Epidermal melanocyte (primary cell): Measurements from ENCODE around the gene TDRD5.

Experiments
- DNase-seq: peaks from one replicate; pipeline ENCODE4 v3.0.0; 2011; ENCODE audit warnings: low spot score; ENCODE audit not compliant: insufficient read length

TDRD5 gene

GRCh38 chr1:179591592-179592580 lies at the start of gene TDRD5:
Gene TDRD5, plus strand, starts transcription at chr1:179591832. Its CDS starts 784 bp downstream, at chr1:179592616.
- no peak for DNase-seq

- DNase-seq: no peak
These were observed 46.3 kb upstream of the TDRD5 start for GRCh38 chr1:179545321-179545720.

GRCh38 chr1:179547021-179547535 lies 44.6 kb upstream of the TDRD5 start:
- no peak for DNase-seq

GRCh38 chr1:179548666-179549367 lies 42.8 kb upstream of the TDRD5 start:
- no peak for DNase-seq

- no peak for DNase-seq
These were observed 42.3 kb upstream of the TDRD5 start for GRCh38 chr1:179549368-179549700.

GRCh38 chr1:179550746-179551682 lies 40.6 kb upstream of the TDRD5 start:
- DNase-seq: peak; percentile 22

- DNase-seq: no peak
These were observed 37.2 kb upstream of the TDRD5 start for GRCh38 chr1:179554427-179554826.

GRCh38 chr1:179558078-179558477 lies 33.6 kb upstream of the TDRD5 start:
- DNase-seq: no peak

GRCh38 chr1:179575497-179576314 lies 15.9 kb upstream of the TDRD5 start, which contains the start of gene NPHS2:
Gene NPHS2, minus strand, starts transcription at chr1:179575948. Its CDS starts 84 bp downstream, at chr1:179575864.
- no peak for DNase-seq

GRCh38 chr1:179576509-179576908 lies 15.1 kb upstream of the TDRD5 start:
- DNase-seq: no peak

GRCh38 chr1:179583771-179584320 lies 7.8 kb upstream of the TDRD5 start:
- DNase-seq: no peak

- no peak for DNase-seq
These were observed 5.4 kb upstream of the TDRD5 start for GRCh38 chr1:179586107-179586823.

- DNase-seq: no peak
These were observed 4.3 kb upstream of the TDRD5 start for GRCh38 chr1:179587336-179587735.

GRCh38 chr1:179588425-179589024 lies 3.1 kb upstream of the TDRD5 start:
- DNase-seq: no peak

- no peak for DNase-seq
These were observed 2.1 kb upstream of the TDRD5 start for GRCh38 chr1:179589509-179589908.

GRCh38 chr1:179590671-179591070 lies 961 bp upstream of the TDRD5 start:
- no peak for DNase-seq

- DNase-seq: no peak
These were observed 410 bp upstream of the TDRD5 start for GRCh38 chr1:179591253-179591591.

GRCh38 chr1:179598631-179599030 lies 7.0 kb downstream of the TDRD5 start:
- DNase-seq: no peak
